ENCODE results near the gene SERINC4. TPM values are rescaled to one million over a fixed set of nuclear protein-coding genes. Genes with fewer than 3 reads are reported as not detected.

The SERINC4 gene
- total and polyA plus RNA-seq, 10 of the 15 experiments (the other 5 are each of a cell fraction or from before 2014, with no cell fraction given): 0.06 to 0.96 (median 0.26) TPM; not detected in 1

GRCh38 chr15:43777267-43777914, 22.6 kb downstream of the SERINC4 start (continued):
- TF ChIP-seq KLF5 (IDR thresholded peaks at IDR 0.05; ENCODE audit: partially characterized antibody) (peak; percentile 74), PAX5 (IDR thresholded peaks at IDR 0.05; ENCODE audit: borderline replicate concordance, low read depth, low read length) (peak; percentile 63; the same call in 1 of the 2 replicates), JUND (IDR thresholded peaks at IDR 0.05; ENCODE audit: low read depth, low read length) (no peak), ZBED1 (IDR thresholded peaks at IDR 0.05; ENCODE audit: borderline replicate concordance) (peak; percentile 18; the same call in 1 of the 2 replicates), RUNX3 (IDR thresholded peaks at IDR 0.05; ENCODE audit: low read length) (peak; percentile 95), CEBPZ (IDR thresholded peaks at IDR 0.05; ENCODE audit: low read depth, low read length) (no peak), BCL3 (IDR thresholded peaks at IDR 0.05; ENCODE audit: borderline replicate concordance, insufficient read depth, low read depth, low read length, poor library complexity, severe bottlenecking) (no peak), RB1 (IDR thresholded peaks at IDR 0.05; ENCODE audit: borderline replicate concordance) (peak; percentile 98; the same call in 1 of the 2 replicates), EP300 (IDR thresholded peaks at IDR 0.05; ENCODE audit: borderline replicate concordance in 1 of 2, control insufficient read depth in 1 of 2, low read depth in 2 of 2, low read length in 2 of 2) (no peak; a peak in 1 of 4 replicates), FOXM1 (IDR thresholded peaks at IDR 0.05; ENCODE audit: low read depth, low read length) (peak; percentile 75; the same call in 1 of the 2 replicates), RAD51 (IDR thresholded peaks at IDR 0.05) (no peak), STAT3 (IDR thresholded peaks at IDR 0.05; ENCODE audit: low read depth, low read length) (no peak), IRF5 (IDR thresholded peaks at IDR 0.05; ENCODE audit: borderline replicate concordance) (peak; percentile 66; the same call in 1 of the 2 replicates), REST (IDR thresholded peaks at IDR 0.05; ENCODE audit: low read depth, low read length) (no peak), CBFB (IDR thresholded peaks at IDR 0.05; ENCODE audit: low read depth) (peak; percentile 96; the same call in 1 of the 2 replicates), SRF (IDR thresholded peaks at IDR 0.05; ENCODE audit: low read depth in 2 of 2, low read length in 2 of 2) (no peak), IRF3 (IDR thresholded peaks at IDR 0.05) (no peak)
